Hepatocyte (in vitro differentiated cells): ENCODE measurements around the gene HSP90B1.

Experiments
- EZH2 ChIP-seq: fragments of 200-600 bp; sonication (generic); IDR thresholded peaks from 2 replicates; pipeline ENCODE4 v1.6.1; 2016; ENCODE audit warnings: antibody characterized with exemption, mild to moderate bottlenecking, borderline replicate concordance
- TF ChIP-seq, protein P1 (sequence below): fragments of 200-600 bp; sonication (generic); IDR thresholded peaks from 2 replicates; pipeline ENCODE4 v1.5.1; 2016; ENCODE audit warnings: antibody characterized with exemption, mild to moderate bottlenecking; ENCODE audit not compliant: poor library complexity

DNA sequence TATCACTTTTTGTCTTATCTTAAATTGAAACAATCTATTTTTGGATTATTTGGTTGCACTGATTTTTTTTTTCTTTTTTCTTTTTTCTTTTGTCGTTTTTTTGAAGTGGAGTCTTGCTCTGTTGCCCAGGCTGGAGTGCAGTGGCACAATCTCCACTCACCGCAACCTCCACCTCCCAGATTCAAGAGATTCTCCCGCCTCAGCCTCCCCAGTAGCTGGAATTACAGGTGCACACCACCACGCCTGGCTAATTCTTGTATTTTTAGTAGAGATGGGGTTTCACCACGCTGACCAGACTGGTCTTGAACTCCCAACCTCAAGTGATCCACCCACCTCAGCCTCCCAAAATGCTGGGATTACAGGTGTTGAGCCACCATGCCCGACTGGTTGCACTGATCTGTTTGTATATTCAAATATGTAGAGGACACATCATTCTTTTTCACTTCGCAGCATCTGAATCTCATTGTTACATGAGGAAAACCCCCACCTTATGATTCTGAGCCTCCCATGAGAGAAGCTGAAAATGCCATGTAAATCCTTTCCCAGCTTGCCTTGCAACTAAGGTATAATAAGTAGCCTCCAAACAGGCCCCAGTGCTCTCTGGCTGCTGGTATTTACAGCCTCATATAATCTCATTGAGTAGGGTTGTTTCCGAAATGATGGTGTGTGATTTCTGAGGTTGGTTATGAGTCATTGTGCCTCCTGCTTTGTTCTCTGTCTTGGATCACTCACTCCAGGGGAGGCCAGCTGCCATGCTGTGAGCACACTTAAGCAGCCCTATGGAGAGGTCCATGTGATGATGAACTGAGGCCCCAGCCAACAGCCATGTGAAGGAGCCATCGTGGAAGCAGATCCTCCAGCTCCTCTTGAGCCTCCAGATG is 5.2 kb upstream of the HSP90B1 start:
- no peak for TF ChIP-seq EZH2
- TF ChIP-seq, protein P1, sequence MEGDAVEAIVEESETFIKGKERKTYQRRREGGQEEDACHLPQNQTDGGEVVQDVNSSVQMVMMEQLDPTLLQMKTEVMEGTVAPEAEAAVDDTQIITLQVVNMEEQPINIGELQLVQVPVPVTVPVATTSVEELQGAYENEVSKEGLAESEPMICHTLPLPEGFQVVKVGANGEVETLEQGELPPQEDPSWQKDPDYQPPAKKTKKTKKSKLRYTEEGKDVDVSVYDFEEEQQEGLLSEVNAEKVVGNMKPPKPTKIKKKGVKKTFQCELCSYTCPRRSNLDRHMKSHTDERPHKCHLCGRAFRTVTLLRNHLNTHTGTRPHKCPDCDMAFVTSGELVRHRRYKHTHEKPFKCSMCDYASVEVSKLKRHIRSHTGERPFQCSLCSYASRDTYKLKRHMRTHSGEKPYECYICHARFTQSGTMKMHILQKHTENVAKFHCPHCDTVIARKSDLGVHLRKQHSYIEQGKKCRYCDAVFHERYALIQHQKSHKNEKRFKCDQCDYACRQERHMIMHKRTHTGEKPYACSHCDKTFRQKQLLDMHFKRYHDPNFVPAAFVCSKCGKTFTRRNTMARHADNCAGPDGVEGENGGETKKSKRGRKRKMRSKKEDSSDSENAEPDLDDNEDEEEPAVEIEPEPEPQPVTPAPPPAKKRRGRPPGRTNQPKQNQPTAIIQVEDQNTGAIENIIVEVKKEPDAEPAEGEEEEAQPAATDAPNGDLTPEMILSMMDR: no peak
